ENCODE results near the gene KAT8.

- TF ChIP-seq EGR1 (IDR thresholded peaks at IDR 0.05; ENCODE audit: low read depth) (no peak), CTCF (IDR thresholded peaks at IDR 0.05 in 2 of 3, conservative IDR thresholded peaks at IDR 0.05 in 1 of 3; ENCODE audit: borderline replicate concordance in 1 of 3, insufficient read depth in 1 of 3, low read depth in 2 of 3, low read length in 2 of 3) (no peak), ZNF274 (IDR thresholded peaks at IDR 0.05; ENCODE audit: low read depth, low read length) (no peak), ELF1 (IDR thresholded peaks at IDR 0.05; ENCODE audit: borderline replicate concordance, low read depth) (no peak), ATF3 (IDR thresholded peaks at IDR 0.05) (no peak), POLR2A (IDR thresholded peaks at IDR 0.05; ENCODE audit: borderline replicate concordance, extremely low read depth, insufficient read depth, insufficient read length) (no peak), POLR2AphosphoS5 (IDR thresholded peaks at IDR 0.05; ENCODE audit: low read depth, low read length) (no peak), RAD21 (IDR thresholded peaks at IDR 0.05; ENCODE audit: low read depth) (no peak), MAX (IDR thresholded peaks at IDR 0.05) (no peak), TCF7L2 (IDR thresholded peaks at IDR 0.05; ENCODE audit: borderline replicate concordance, extremely low read depth, insufficient read depth, insufficient read length) (no peak)
- TF ChIP-seq, protein P1, sequence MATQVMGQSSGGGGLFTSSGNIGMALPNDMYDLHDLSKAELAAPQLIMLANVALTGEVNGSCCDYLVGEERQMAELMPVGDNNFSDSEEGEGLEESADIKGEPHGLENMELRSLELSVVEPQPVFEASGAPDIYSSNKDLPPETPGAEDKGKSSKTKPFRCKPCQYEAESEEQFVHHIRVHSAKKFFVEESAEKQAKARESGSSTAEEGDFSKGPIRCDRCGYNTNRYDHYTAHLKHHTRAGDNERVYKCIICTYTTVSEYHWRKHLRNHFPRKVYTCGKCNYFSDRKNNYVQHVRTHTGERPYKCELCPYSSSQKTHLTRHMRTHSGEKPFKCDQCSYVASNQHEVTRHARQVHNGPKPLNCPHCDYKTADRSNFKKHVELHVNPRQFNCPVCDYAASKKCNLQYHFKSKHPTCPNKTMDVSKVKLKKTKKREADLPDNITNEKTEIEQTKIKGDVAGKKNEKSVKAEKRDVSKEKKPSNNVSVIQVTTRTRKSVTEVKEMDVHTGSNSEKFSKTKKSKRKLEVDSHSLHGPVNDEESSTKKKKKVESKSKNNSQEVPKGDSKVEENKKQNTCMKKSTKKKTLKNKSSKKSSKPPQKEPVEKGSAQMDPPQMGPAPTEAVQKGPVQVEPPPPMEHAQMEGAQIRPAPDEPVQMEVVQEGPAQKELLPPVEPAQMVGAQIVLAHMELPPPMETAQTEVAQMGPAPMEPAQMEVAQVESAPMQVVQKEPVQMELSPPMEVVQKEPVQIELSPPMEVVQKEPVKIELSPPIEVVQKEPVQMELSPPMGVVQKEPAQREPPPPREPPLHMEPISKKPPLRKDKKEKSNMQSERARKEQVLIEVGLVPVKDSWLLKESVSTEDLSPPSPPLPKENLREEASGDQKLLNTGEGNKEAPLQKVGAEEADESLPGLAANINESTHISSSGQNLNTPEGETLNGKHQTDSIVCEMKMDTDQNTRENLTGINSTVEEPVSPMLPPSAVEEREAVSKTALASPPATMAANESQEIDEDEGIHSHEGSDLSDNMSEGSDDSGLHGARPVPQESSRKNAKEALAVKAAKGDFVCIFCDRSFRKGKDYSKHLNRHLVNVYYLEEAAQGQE (IDR thresholded peaks at IDR 0.05; ENCODE audit: low read depth) = no peak
Observed at GRCh38 chr16:31071861-31072260, 45.6 kb upstream of the KAT8 start.
